PC-3 (cell line): ENCODE data around the gene PELI2. TPM values are rescaled to one million over a fixed set of nuclear protein-coding genes. Genes with fewer than 3 reads are reported as not detected.

Experiments used
- ATAC-seq: fragments of 200-7000 bp; cut with Tn5 transposase; 2 replicates; pipeline ENCODE4 v1.9.1; 2020; ENCODE audit warnings: mild to moderate bottlenecking, moderate library complexity
- BruUV-seq: library from RNA; stranded (reverse); fragments of 400-500 nt; replicated peaks from 2 replicates; lab custom pipeline; 2021; lab: Mats Ljungman, UMichigan
- CTCF ChIA-PET: fragments of 300-600 bp; sonication (Branson Sonifier 250); formaldehyde crosslinking; loops from one replicate; lab custom pipeline; 2022; ENCODE audit warnings: antibody characterized with exemption; lab: Charles Lee
- POLR2A ChIA-PET: fragments of 300-600 bp; sonication (Branson Sonifier 250); formaldehyde crosslinking; loops from one replicate; lab custom pipeline; 2022; ENCODE audit warnings: antibody characterized with exemption; ENCODE audit not compliant: unreplicated experiment; lab: Charles Lee
- DNase-seq: peaks from one replicate; pipeline ENCODE4 v3.0.0-alpha.2; 2015
- H2AFZ ChIP-seq: fragments of 300-600 bp; sonication (generic); 2 replicates; pipeline ENCODE4 v1.6.0; 2016; ENCODE audit warnings: antibody characterized with exemption, low read length
- H3F3A ChIP-seq: fragments of 300-600 bp; sonication (generic); one replicate; pipeline ENCODE4 v1.6.0; 2017; ENCODE audit warnings: antibody characterized with exemption, low read length, control low read depth, mild to moderate bottlenecking; ENCODE audit not compliant: unreplicated experiment
- H3K27ac ChIP-seq: fragments of 300-600 bp; sonication (generic); 2 replicates; pipeline ENCODE4 v1.5.1; 2016; ENCODE audit warnings: mild to moderate bottlenecking, low read length
- H3K27me3 ChIP-seq: fragments of 300-600 bp; sonication (generic); 2 replicates; pipeline ENCODE4 v1.6.1; 2016; ENCODE audit warnings: low read length, mixed read lengths
- H3K36me3 ChIP-seq: fragments of 300-600 bp; sonication (generic); 2 replicates; pipeline ENCODE4 v1.6.1; 2016; ENCODE audit warnings: low read depth, mixed run types, low read length, mixed read lengths
- H3K4me1 ChIP-seq: fragments of 300-600 bp; sonication (generic); 2 replicates; pipeline ENCODE4 v1.5.1; 2016; ENCODE audit warnings: low read length; ENCODE audit not compliant: insufficient read depth
- H3K4me2 ChIP-seq: fragments of 300-600 bp; sonication (generic); 2 replicates; pipeline ENCODE4 v1.6.0; 2016; ENCODE audit warnings: low read length
- H3K4me3 ChIP-seq: fragments of 300-600 bp; sonication (generic); 2 replicates; pipeline ENCODE4 v1.5.1; 2016; ENCODE audit warnings: mild to moderate bottlenecking, low read length, mixed read lengths
- H3K79me2 ChIP-seq: fragments of 300-600 bp; sonication (generic); 2 replicates; pipeline ENCODE4 v1.6.1; 2017; ENCODE audit warnings: low read length, mixed read lengths
- H3K9ac ChIP-seq: fragments of 300-600 bp; sonication (generic); 2 replicates; pipeline ENCODE4 v1.6.0; 2016; ENCODE audit warnings: mild to moderate bottlenecking, low read length
- H3K9me2 ChIP-seq: fragments of 300-600 bp; sonication (generic); replicated peaks from 2 replicates; pipeline ENCODE4 v1.6.1; 2016; ENCODE audit warnings: mixed run types, low read length, mixed read lengths
- H3K9me3 ChIP-seq: fragments of 300-600 bp; sonication (generic); 2 replicates; pipeline ENCODE4 v1.6.1; 2016; ENCODE audit warnings: low read length, mixed read lengths
- H4K20me1 ChIP-seq: fragments of 300-600 bp; sonication (generic); 2 replicates; pipeline ENCODE4 v1.6.1; 2016; ENCODE audit warnings: low read length, mixed read lengths
- CTCF ChIP-seq: fragments of 300-600 bp; sonication (generic); conservative IDR thresholded peaks from 2 replicates; pipeline ENCODE4 v1.5.1; 2017; ENCODE audit warnings: antibody characterized with exemption, low read depth, mild to moderate bottlenecking, low read length
- EZH2 ChIP-seq: fragments of 300-600 bp; sonication (generic); IDR thresholded peaks from one replicate; pipeline ENCODE4 v1.6.1; 2017; ENCODE audit warnings: antibody characterized with exemption, mild to moderate bottlenecking, low read length; ENCODE audit not compliant: unreplicated experiment
- EZH2phosphoT487 ChIP-seq: fragments of 300-600 bp; sonication (generic); IDR thresholded peaks from 2 replicates; pipeline ENCODE4 v1.6.1; 2018; ENCODE audit warnings: mild to moderate bottlenecking, antibody characterized with exemption, low read length, borderline replicate concordance
- intact Hi-C: fragments of 100-400 bp; cut with micrococcal nuclease; formaldehyde crosslinking; loops from 2 replicates; pipeline ENCODE4 v1.9.0; 2023
- total RNA-seq: library from RNA; depleted of rRNA; stranded (reverse); fragments of >200 nt; gene quantifications from 2 replicates; pipeline ENCODE4 v1.2.3, GENCODE V29; 2014

PELI2 gene
- total RNA-seq, 1 experiment from 2014 or later: 0.11 TPM

GRCh38 chr14:56216626-56217379 is 98.6 kb downstream of the PELI2 start:
- Histone ChIP-seq H3K27me3 (peaks cover 92% of the 10 kb centered on the region), H2AFZ (no peak overlapping the region), H3K4me2 (no peak overlapping the region), H3K9ac (no peak overlapping the region), H3K4me3 (no peak overlapping the region), H3K9me3 (no peaks in the 10 kb centered on the region), H3K9me2 (no peaks in the 10 kb centered on the region), H3K36me3 (no peaks in the 10 kb centered on the region), H4K20me1 (no peaks in the 10 kb centered on the region), H3K27ac (no peak overlapping the region), H3F3A (no peaks in the 10 kb centered on the region), H3K4me1 (no peaks in the 10 kb centered on the region), H3K79me2 (no peaks in the 10 kb centered on the region)
- TF ChIP-seq EZH2 (no peak), CTCF (no peak), EZH2phosphoT487 (no peak)
- ATAC-seq (no peak), DNase-seq (no peak)
- POLR2A ChIA-PET: interaction anchor here (0.6 kb wide), 1 partner anchor 270 kb away, joined by 5 read pairs; no protein-coding TSS in a partner anchor
- CTCF ChIA-PET: no interaction called here
- intact Hi-C loops: no loop called here
- BruUV-seq: no TSS peak

- no peak overlapping the region for H2AFZ ChIP-seq
- H3K27me3 ChIP-seq: peaks cover 93% of the 10 kb centered on the region
- BruUV-seq: no TSS peak
- H3K9me3 ChIP-seq: no peaks in the 10 kb centered on the region
- no peaks in the 10 kb centered on the region for H3K36me3 ChIP-seq
- TF ChIP-seq CTCF: no peak
- no peak for TF ChIP-seq EZH2phosphoT487
- no peak for TF ChIP-seq EZH2
- no peak for DNase-seq
- H3K4me2 ChIP-seq: no peak overlapping the region
- H3K27ac ChIP-seq: no peak overlapping the region
- no peak overlapping the region for H3K9ac ChIP-seq
- H3K4me3 ChIP-seq: no peak overlapping the region
- ChIA-PET CTCF (no interaction called here), POLR2A (interaction anchor here (0.6 kb wide), 1 partner anchor 269 kb away, joined by 5 read pairs; no protein-coding TSS in a partner anchor)
- H3F3A ChIP-seq: no peaks in the 10 kb centered on the region
- no peaks in the 10 kb centered on the region for H3K9me2 ChIP-seq
- no peaks in the 10 kb centered on the region for H4K20me1 ChIP-seq
- intact Hi-C loops: no loop called here
- H3K4me1 ChIP-seq: no peaks in the 10 kb centered on the region
- no peaks in the 10 kb centered on the region for H3K79me2 ChIP-seq
- ATAC-seq: no peak
Observed at GRCh38 chr14:56217380-56218045, 99.3 kb downstream of the PELI2 start.
